Ascending aorta (tissue), 2 donors: ENCODE measurements around the gene C10orf67. TPM values are rescaled to one million over a fixed set of nuclear protein-coding genes. Genes with fewer than 3 reads are reported as not detected.

Experiments
- DNase-seq, 2 donors: peaks; one replicate each; pipeline ENCODE4 v3.0.0-alpha.2; 2019; ENCODE audit warnings: low spot score in 2 of 2
- H3K27ac ChIP-seq, 2 donors: fragments of 200-600 bp; sonication (generic); one replicate each; pipeline ENCODE4 v1.5.1; 2016 to 2017; ENCODE audit warnings: mild to moderate bottlenecking in 1 of 2
- H3K27me3 ChIP-seq: fragments of 200-600 bp; sonication (generic); one replicate; pipeline ENCODE4 v1.5.1; 2017
- H3K36me3 ChIP-seq, 2 donors: fragments of 200-600 bp; sonication (generic); one replicate each; pipeline ENCODE4 v1.5.1; 2016
- H3K4me1 ChIP-seq, 2 donors: fragments of 200-600 bp; sonication (generic); one replicate each; pipeline ENCODE4 v1.5.1; 2016 to 2017; ENCODE audit warnings: mild to moderate bottlenecking in 1 of 2
- H3K4me3 ChIP-seq, 2 donors: fragments of 200-600 bp; sonication (generic); one replicate each; pipeline ENCODE4 v1.5.1; 2016 to 2017; ENCODE audit warnings: mild to moderate bottlenecking in 1 of 2
- H3K9me3 ChIP-seq, 2 donors: fragments of 200-600 bp; sonication (generic); one replicate each; pipeline ENCODE4 v1.5.1; 2016
- CTCF ChIP-seq, 3 experiments: fragments of 200-600 bp in 2 of 3; fragments of 450-650 bp in 1 of 3; sonication (generic) in 2 of 3; IDR thresholded peaks; one replicate each; pipeline ENCODE4 v1.5.1; 2016 to 2019; ENCODE audit warnings: antibody characterized with exemption in 3 of 3, mild to moderate bottlenecking in 1 of 3, moderate library complexity in 1 of 3
- intact Hi-C: fragments of 100-400 bp; cut with DNase I; formaldehyde crosslinking; loops from one replicate; pipeline ENCODE4 v1.15.1; 2023
- total RNA-seq: library from RNA; depleted of rRNA; stranded (reverse); fragments of >200 nt; gene quantifications from one replicate; pipeline ENCODE4 v1.1.0, GENCODE V29; 2016

Gene C10orf67
- total RNA-seq, 1 donor from 2014 or later: not detected

- TF ChIP-seq CTCF (IDR thresholded peaks at IDR 0.05): no peak
- Histone ChIP-seq H3K27ac (no peak overlapping the region), H3K9me3 (no peaks in the 10 kb centered on the region), H3K4me3 (peak overlapping the region; percentile 53 to 62), H3K27me3 (no peaks in the 10 kb centered on the region), H3K36me3 (no peaks in the 10 kb centered on the region), H3K4me1 (no peaks in the 10 kb centered on the region)
- DNase-seq: no peak
- intact Hi-C loops: no loop called here
Observed at GRCh38 chr10:23343591-23344240, 881 bp downstream of the C10orf67 start.

GRCh38 chr10:23342213-23342884 is 2.2 kb downstream of the C10orf67 start:
- TF ChIP-seq CTCF (IDR thresholded peaks at IDR 0.05): no peak
- no peak for DNase-seq
- no peaks in the 10 kb centered on the region for H3K36me3 ChIP-seq
- H3K27ac ChIP-seq: no peak overlapping the region
- no peak overlapping the region for H3K4me3 ChIP-seq
- no peaks in the 10 kb centered on the region for H3K27me3 ChIP-seq
- H3K4me1 ChIP-seq: no peaks in the 10 kb centered on the region
- H3K9me3 ChIP-seq: no peaks in the 10 kb centered on the region
- intact Hi-C loops: no loop called here

GRCh38 chr10:23341004-23341403 is 3.6 kb downstream of the C10orf67 start:
- no peaks in the 10 kb centered on the region for H3K4me1 ChIP-seq
- no peaks in the 10 kb centered on the region for H3K9me3 ChIP-seq
- H3K27me3 ChIP-seq: no peaks in the 10 kb centered on the region
- no peak overlapping the region for H3K4me3 ChIP-seq
- DNase-seq: no peak
- H3K27ac ChIP-seq: no peak overlapping the region
- no peak for TF ChIP-seq CTCF (IDR thresholded peaks at IDR 0.05)
- no peaks in the 10 kb centered on the region for H3K36me3 ChIP-seq
- intact Hi-C loops: no loop called here

GRCh38 chr10:23340354-23340753 is 4.2 kb downstream of the C10orf67 start:
- intact Hi-C loops: no loop called here
- no peak overlapping the region for H3K27ac ChIP-seq
- TF ChIP-seq CTCF (IDR thresholded peaks at IDR 0.05): no peak
- H3K9me3 ChIP-seq: no peaks in the 10 kb centered on the region
- no peaks in the 10 kb centered on the region for H3K27me3 ChIP-seq
- no peak for DNase-seq
- no peaks in the 10 kb centered on the region for H3K4me1 ChIP-seq
- no peaks in the 10 kb centered on the region for H3K36me3 ChIP-seq
- no peak overlapping the region for H3K4me3 ChIP-seq

- Histone ChIP-seq H3K4me1 (no peaks in the 10 kb centered on the region), H3K36me3 (no peaks in the 10 kb centered on the region), H3K4me3 (no peak overlapping the region), H3K9me3 (no peaks in the 10 kb centered on the region), H3K27ac (no peak overlapping the region), H3K27me3 (no peaks in the 10 kb centered on the region)
- intact Hi-C loops: no loop called here
- no peak for DNase-seq
- TF ChIP-seq CTCF (IDR thresholded peaks at IDR 0.05): no peak
Observed at GRCh38 chr10:23338886-23339285, 5.7 kb downstream of the C10orf67 start.
